DOHH2 (cell line): ENCODE data around the gene HSPA9.

ENCODE experiments used
- CTCF ChIP-seq: fragments of 200-600 bp; sonication (generic); IDR thresholded peaks from one replicate; pipeline ENCODE4 v1.5.1; 2014; ENCODE audit warnings: antibody characterized with exemption, mild to moderate bottlenecking, low read depth, low read length; ENCODE audit not compliant: poor library complexity, severe bottlenecking
- EZH2phosphoT487 ChIP-seq: fragments of 200-600 bp; sonication (generic); IDR thresholded peaks from 2 replicates; pipeline ENCODE4 v1.6.1; 2017; ENCODE audit warnings: borderline replicate concordance, mild to moderate bottlenecking, antibody characterized with exemption, low read length, moderate library complexity, mixed read lengths

GRCh38 chr5:138563340-138564118 is 11.7 kb downstream of the HSPA9 start:
- TF ChIP-seq CTCF (no peak), EZH2phosphoT487 (no peak)
